ENCODE data around the gene CD247.

Gene CD247

DNA sequence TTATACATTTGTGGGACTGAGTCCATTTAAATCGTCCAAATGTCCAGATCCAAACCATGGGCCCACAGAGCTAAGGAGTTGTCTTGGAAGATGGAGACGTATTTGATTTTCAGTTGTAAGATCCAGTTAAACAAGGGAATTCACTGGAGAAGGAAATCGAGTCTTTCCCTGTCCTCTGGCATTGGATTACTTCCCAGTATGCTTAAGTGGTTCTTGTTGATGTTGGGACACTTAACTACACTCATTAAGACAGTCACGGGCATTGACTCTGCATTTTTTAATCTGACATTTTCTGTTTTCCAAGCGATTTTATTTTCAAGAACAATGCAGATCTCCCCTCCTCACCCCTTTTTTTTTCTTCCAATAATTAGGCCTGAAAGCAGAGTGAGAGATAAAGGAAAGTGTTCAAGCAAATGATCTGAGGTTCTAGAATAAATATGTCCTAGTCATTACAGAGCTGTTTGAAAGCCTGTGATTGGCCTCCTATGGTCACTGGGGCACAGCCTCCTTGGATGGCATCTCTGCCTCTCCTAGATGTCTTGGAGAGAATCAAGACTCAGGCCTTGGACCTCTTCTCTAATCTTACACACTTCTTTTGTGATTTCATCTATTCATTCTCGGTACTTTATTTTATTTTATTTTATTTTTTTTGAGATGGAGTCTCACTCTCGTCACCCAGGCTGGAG lies 48.9 kb downstream of the CD247 start:
- ATAC-seq (no peak), DNase-seq (no peak)
- Mint-ChIP-seq H3K4me1 (peaks cover 82% of the 10 kb centered on the region), H3K27ac (peak overlapping the region; percentile 34 to 52), H3K27me3 (no peaks in the 10 kb centered on the region), H3K4me3 (no peak overlapping the region), H3K9me3 (no peaks in the 10 kb centered on the region)

DNA sequence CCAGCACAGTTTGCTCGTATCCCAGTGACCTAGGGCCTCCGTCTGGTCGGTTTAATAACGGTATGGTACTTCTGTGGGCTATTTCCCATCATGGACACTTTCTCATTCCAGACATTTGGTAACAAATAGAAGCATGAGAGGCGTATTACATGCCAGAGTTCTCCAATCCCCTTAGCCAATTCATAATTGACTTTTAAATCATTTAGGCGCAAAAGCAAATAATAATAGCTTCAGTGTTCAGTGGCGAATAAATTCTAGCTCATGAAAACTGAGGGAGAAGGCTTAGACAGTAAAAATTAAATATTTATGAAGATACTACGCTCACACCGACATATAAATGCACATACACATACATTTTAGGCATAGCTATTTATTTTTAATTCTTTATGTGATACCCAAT lies 50.6 kb downstream of the CD247 start:
- Mint-ChIP-seq H3K27ac (peak overlapping the region in 1 of 2 donors; percentile 34), H3K27me3 (no peaks in the 10 kb centered on the region), H3K4me3 (no peak overlapping the region), H3K9me3 (no peaks in the 10 kb centered on the region), H3K4me1 (peaks cover 82% of the 10 kb centered on the region)
- DNase-seq, result no peak
- no peak for ATAC-seq

DNA sequence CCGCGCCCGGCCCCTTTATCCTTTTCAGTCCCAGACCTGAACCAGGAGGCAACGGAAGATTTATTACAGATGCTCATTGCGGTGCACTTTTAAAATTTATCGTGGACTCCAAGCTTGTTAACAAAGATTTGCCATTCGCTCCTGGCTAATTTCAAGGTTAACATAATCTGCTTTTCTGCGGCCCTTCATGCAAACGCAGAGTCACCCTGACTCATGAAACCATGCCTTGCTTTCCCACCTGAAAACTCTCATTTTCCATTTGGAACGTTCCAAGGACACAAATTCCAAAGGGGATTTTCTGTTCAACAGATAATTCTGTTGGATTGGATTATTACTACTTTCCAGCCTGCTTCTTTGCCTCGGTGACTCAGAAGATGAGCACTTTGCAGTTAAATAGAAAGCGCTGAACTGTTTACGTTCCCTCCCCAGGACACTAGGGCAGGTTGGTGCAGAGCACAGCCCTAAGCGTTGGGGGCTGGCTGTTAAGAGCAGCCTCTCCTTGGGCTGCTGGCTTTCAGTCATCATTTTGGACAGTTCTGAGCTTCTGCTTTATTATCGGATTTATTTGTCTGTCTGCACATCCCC lies 51.1 kb downstream of the CD247 start:
- DNase-seq (no peak), ATAC-seq (no peak)
- Mint-ChIP-seq H3K27me3 (no peaks in the 10 kb centered on the region), H3K27ac (peak overlapping the region in 1 of 2 donors; percentile 34), H3K4me3 (no peak overlapping the region), H3K4me1 (peaks cover 82% of the 10 kb centered on the region), H3K9me3 (no peaks in the 10 kb centered on the region)

DNA sequence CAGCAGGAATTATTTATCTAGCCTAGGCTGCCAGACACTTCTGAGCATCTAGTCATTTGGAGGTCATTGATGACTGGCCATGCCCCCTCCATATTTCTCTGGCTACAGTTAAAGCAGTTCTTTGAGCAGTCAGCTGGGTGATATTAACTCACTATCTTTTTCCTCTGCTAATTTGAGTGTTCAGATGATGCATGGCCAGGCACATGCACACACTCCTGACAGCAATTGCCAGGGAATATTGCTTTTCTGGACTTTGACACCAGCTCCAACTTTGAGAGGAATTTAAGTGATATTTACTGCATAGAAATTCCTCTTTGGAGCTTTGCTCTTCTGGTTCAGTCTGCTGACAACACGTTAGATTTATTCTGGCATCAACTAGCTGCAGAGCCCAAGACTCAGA lies 52.6 kb downstream of the CD247 start:
- DNase-seq (no peak), ATAC-seq (no peak)
- H3K4me1 Mint-ChIP-seq, result peaks cover 86% of the 10 kb centered on the region
- no peak overlapping the region for H3K4me3 Mint-ChIP-seq
- H3K9me3 Mint-ChIP-seq, result no peaks in the 10 kb centered on the region
- H3K27me3 Mint-ChIP-seq, result no peaks in the 10 kb centered on the region
- peak overlapping the region in 1 of 2 donors; percentile 52 for H3K27ac Mint-ChIP-seq

DNA sequence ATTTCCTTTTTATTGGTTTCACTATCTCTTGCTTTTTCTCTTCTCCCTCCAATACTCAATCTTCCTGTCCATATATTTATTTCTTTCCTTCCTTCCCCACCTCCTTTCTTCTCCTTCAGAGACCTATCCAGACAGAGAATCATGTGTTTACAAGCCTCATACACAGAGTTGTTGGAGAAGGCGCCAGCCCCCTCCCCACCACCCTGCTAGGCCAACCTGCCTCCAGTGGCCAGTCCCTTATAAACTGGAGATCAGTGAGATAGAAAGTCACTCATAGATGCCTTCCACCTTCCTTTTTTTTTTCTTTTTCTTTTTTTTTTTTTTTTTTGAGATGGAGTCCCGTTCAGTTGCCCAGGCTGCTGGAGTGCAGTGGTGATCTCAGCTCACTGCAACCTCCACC lies 53.3 kb downstream of the CD247 start:
- H3K4me1 Mint-ChIP-seq, result peaks cover 87% of the 10 kb centered on the region
- H3K9me3 Mint-ChIP-seq, result no peaks in the 10 kb centered on the region
- DNase-seq (no peak), ATAC-seq (no peak)
- peak overlapping the region in 1 of 2 donors; percentile 16 for H3K27ac Mint-ChIP-seq
- no peak overlapping the region for H3K4me3 Mint-ChIP-seq
- no peaks in the 10 kb centered on the region for H3K27me3 Mint-ChIP-seq

DNA sequence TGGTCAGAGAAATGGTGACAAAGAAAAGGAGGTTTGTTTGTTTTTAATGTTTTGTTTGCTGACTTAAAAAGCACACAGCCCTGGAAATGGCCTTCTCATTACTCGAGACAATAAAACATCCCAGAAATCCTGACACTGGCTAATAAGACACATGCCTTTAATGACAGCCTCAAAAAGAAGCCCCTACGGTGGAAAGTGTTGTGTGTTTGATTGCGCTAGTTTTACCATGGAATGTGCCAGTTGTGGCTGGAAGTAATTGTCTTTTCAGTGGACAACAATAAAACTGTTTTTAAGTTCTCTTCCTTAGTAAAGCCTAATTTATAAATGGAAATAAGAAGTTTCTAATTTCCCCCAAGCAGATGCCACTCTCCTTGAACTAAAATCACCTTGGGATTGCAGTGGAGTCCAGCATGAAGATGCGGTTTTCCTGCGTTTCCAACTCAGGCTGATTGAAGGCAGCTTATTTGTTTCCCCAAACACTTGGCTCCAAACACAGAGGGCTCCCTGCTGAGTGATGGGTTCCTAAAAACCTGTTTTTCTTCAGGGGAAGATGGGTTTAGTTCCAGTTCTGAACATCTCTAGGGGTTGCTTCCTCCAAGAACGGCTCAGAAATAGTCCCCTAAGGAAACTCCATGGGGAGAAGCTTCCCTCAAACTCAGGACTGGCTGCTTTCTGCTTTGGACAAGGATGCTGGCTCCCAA lies 54.3 kb downstream of the CD247 start:
- Mint-ChIP-seq H3K27ac (peak overlapping the region in 1 of 2 donors; percentile 69), H3K4me1 (peaks cover 77% of the 10 kb centered on the region), H3K4me3 (no peak overlapping the region)

DNA sequence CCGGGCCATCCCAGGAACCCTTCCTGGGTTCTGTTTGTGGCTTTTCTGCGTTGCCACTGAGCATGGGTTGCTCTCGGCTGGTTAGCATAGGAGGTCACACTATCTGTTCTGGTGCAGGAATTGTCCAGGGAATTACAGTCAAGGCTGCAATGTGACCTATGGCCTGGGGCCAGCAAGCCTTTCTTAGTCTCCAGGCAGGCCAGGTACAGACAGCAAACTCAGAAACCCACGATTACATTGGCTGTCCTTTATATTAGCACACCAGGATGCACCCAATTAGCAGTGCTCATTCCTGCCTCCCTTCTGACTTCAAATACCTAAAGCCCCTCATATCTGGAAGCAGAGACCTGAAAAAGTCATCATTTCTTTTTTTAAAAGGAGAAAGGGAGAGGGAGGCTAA lies 55.2 kb downstream of the CD247 start:
- H3K27ac Mint-ChIP-seq, result peak overlapping the region; percentile 48 to 85
- ATAC-seq, result no peak
- peak overlapping the region in 1 of 2 donors; percentile 27 for H3K4me3 Mint-ChIP-seq
- no peak for DNase-seq
- peaks cover 76% of the 10 kb centered on the region for H3K4me1 Mint-ChIP-seq
- H3K27me3 Mint-ChIP-seq, result no peaks in the 10 kb centered on the region
- no peaks in the 10 kb centered on the region for H3K9me3 Mint-ChIP-seq

More for the DNA sequence above, 54.3 kb downstream of the CD247 start:
- Mint-ChIP-seq H3K27me3 (no peaks in the 10 kb centered on the region), H3K9me3 (no peaks in the 10 kb centered on the region)
- DNase-seq (no peak), ATAC-seq (no peak)

DNA sequence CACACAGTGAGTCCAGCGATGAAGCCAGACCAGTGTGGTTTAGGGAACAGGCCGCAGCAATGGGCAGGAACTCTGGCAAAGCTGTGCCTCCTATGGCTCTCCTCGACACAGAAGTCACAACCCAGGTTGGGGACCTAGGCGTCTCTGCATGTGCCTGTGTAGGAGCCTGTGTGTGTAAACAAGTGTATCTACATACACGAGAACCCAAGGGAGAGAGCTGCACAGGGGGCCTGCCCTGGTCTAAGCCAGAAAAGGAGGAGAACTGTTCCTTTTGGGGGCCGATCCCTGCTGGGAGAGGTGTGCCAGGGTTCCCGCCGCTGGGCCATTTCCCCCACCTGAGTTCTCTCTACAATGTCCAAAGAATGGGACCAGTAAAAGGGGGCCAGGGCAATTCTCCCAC lies 56.0 kb downstream of the CD247 start:
- Mint-ChIP-seq H3K27me3 (no peaks in the 10 kb centered on the region), H3K9me3 (no peaks in the 10 kb centered on the region), H3K4me3 (no peak overlapping the region), H3K4me1 (peaks cover 77% of the 10 kb centered on the region), H3K27ac (no peak overlapping the region)
- DNase-seq, result no peak
- ATAC-seq, result peak; percentile 18

DNA sequence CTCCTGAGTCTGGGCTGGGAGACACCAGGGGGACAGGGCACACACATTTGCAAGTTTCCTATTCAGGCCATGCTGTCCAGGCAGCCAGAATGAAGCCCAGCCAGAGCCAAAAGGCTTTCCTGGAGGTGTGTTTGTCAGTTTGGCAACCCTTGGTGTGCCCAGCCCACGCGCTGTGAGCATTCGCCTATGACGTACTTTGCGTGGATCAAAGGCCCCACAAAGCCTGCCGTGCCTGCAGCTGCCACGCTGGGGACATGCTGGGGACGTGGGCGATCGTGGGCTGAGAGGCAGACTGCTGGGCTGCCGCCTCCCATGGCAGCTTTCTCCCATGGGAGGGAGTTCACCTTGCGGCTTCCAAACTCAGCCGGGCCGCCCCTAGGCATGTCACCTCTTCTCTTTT lies 57.5 kb downstream of the CD247 start:
- Mint-ChIP-seq H3K4me3 (peak overlapping the region in 1 of 2 donors; percentile 34), H3K4me1 (peaks cover 83% of the 10 kb centered on the region), H3K27me3 (no peaks in the 10 kb centered on the region), H3K27ac (peak overlapping the region; percentile 63 to 86), H3K9me3 (no peaks in the 10 kb centered on the region)
- DNase-seq (peak in 1 of 2 donors; percentile 35), ATAC-seq (no peak)

DNA sequence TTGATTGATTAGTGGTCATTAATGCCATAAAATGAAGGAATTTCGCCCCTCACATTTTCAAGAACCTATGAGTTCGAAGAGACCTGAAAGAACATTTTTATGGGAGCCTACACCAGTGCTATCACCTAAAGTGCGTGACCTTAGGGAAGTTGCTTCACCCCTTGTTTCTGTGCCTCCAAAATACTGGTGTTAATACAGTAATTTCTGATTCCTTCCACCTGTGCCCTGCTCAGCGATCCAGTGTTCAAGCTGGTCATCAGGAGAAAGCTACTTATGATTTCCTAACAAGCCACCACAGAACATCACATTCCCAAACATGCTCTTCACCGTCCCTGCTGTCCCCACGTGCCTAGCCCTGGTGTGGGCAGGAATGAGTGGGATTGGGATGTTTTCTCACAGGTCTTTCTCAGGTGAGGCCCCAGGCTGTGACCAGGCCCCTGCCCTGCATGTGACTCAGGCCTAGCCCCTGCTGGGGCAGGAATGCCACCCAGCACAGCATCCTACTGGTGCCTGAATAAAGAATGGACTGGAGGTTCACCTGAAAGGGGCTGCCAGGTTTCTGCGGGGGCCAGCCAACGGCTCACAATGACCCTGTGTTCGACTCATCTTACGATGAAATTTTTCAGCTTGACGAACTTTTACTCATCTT lies 60.3 kb downstream of the CD247 start:
- DNase-seq (no peak), ATAC-seq (no peak)
- Mint-ChIP-seq H3K4me3 (no peak overlapping the region), H3K27me3 (no peaks in the 10 kb centered on the region), H3K4me1 (peaks cover 65% of the 10 kb centered on the region), H3K9me3 (no peaks in the 10 kb centered on the region), H3K27ac (peak overlapping the region in 1 of 2 donors; percentile 20)

DNA sequence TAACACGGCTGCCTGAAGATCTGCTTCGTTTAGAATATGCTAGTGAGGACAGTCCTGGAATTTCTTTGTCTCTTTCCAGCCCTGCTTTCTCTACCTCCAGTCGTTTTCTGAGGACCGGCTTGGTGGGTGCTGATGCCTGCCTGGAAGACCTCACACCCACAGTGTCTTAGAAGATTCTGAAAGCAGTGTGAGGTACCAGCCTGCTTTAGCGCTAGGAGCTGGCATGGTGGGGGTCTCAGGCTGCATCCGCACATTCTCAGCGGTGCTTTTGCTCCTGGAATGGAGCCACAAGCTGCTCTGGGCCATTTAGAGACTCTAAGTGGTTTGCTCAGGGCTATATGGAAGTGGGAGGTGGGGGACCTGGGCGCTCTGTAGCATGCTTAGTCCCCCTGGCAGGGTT lies 61.4 kb downstream of the CD247 start:
- H3K4me1 Mint-ChIP-seq, result peaks cover 65% of the 10 kb centered on the region
- H3K27ac Mint-ChIP-seq, result peak overlapping the region in 1 of 2 donors; percentile 7
- peak overlapping the region in 1 of 2 donors; percentile 85 for H3K4me3 Mint-ChIP-seq

DNA sequence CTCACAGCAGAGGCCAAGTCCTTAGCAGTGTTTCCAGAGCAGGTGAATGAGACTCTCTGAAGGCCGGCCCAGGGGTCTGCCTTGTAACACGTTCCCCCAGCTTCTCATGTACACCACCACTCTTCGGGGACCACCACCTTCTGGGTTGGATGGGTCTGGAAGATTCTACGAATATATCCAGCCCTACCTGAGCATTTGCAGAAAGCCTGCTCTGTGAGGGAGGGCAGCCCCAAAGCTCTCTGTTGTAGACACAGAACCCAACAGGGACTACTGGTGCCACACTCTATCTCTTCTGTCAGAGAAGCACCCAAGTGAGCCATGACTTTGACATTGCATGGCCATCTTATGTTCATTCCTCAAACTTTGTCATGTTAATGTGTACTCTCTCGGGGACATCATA lies 61.8 kb downstream of the CD247 start:
- ATAC-seq (peak; percentile 29), DNase-seq (peak in 1 of 2 donors; percentile 25)
- Mint-ChIP-seq H3K4me3 (peak overlapping the region; percentile 82 to 85), H3K27ac (peak overlapping the region in 1 of 2 donors; percentile 83), H3K9me3 (no peaks in the 10 kb centered on the region), H3K4me1 (peaks cover 65% of the 10 kb centered on the region), H3K27me3 (no peaks in the 10 kb centered on the region)

More for the DNA sequence above, 61.4 kb downstream of the CD247 start:
- Mint-ChIP-seq H3K27me3 (no peaks in the 10 kb centered on the region), H3K9me3 (no peaks in the 10 kb centered on the region)
- ATAC-seq, result no peak
- no peak for DNase-seq

DNA sequence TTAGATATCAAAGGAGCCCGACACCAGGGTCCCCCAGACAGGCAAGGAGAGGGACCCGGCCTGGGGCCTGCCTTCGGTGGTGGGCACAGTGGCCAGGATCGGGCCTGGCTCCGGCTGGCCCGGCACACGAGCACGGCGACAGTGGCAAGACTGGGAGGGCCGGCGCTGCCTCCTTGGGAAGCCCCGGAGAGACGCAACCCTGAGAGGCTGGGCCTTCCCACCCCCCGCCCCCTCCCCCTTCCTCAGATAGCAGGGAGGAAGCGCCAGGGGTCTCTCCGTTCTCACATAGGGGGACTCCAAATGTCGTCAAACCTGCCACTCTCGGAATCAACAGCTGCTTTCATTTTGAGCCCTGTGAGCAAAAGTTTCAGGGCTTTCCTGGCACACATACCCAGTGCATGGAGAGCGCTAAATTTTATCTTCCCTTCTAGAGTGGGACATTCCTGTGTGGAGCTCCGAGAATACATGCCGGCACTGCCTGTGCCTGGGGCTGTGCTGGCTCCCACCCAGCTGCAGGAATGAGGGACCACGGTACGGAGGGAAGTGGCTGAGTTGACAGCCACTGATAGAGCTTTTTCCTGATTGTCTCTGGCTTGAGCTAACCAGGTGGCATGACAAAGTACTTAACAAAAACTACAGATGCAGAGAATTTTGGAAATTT lies 62.4 kb downstream of the CD247 start:
- peak in 1 of 2 donors; percentile 82 for DNase-seq
- peak; percentile 79 for ATAC-seq
- H3K27me3 Mint-ChIP-seq, result no peaks in the 10 kb centered on the region
- peak overlapping the region; percentile 83 to 96 for H3K27ac Mint-ChIP-seq
- peak overlapping the region; percentile 82 to 85 for H3K4me3 Mint-ChIP-seq
- peaks cover 65% of the 10 kb centered on the region for H3K4me1 Mint-ChIP-seq
- no peaks in the 10 kb centered on the region for H3K9me3 Mint-ChIP-seq

DNA sequence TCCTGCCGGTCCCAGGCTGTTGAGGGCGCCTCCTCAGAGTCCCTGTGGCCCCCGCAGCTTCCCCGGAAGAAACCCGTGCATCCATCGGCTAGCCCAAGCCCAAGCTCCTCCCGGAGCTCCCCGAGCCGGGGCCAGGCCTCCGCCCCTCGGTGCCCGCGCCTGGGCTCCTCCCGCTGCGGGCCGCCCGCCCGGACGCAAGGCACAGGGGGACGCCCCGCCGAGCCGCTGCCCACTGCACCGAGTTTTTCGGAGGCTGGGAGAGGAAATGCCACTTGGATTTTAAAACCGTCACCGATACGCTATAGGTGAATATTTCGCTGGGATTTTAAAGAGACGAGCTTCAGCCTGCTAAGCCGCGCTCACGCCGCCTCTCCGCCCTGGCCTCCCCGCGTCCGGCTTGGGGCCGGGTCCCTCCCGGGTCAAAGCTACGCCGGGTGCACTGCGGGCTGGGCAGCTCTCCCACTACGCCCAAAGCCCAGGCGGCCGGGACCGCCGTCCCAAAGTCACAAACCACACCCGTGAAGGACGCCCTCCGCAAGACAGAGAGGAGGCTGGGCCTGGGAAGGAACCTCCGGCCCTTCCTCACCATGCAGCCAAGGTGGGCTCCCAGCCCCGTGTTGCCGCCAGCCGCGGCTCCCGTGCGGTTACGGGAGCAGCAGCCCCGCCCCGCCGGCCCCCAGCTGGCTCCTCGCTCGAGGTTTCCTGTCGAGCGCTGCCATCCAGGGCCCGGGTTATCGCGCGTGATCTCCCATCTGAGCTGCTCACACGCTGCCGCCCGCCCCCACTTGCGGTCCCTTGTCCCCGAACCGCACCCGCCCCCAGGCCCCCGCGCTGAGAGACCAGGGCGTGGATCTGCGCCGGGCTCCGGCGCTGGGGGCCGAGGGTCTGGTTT lies 63.2 kb downstream of the CD247 start:
- H3K4me3 Mint-ChIP-seq, result peak overlapping the region; percentile 82 to 85
- H3K4me1 Mint-ChIP-seq, result peaks cover 67% of the 10 kb centered on the region
- no peaks in the 10 kb centered on the region for H3K9me3 Mint-ChIP-seq
- H3K27me3 Mint-ChIP-seq, result no peaks in the 10 kb centered on the region
- peak; percentile 86 to 87 for DNase-seq
- peak; percentile 81 for ATAC-seq
- peak overlapping the region; percentile 85 to 96 for H3K27ac Mint-ChIP-seq
